MM.1S (cell line): ENCODE data around the gene HOXD4.

Experiments
- DNase-seq: peaks from one replicate; pipeline ENCODE4 v3.0.0-alpha.2; 2015
- H2AFZ ChIP-seq: fragments of 300-600 bp; sonication (generic); 2 replicates; pipeline ENCODE4 v1.6.0; 2016; ENCODE audit warnings: antibody characterized with exemption, low read length
- H3F3A ChIP-seq: fragments of 300-600 bp; sonication (generic); 2 replicates; pipeline ENCODE4 v1.6.1; 2016; ENCODE audit warnings: mild to moderate bottlenecking, antibody characterized with exemption, low read length, moderate library complexity, mixed read lengths; ENCODE audit not compliant: insufficient read depth
- H3K27ac ChIP-seq: fragments of 300-600 bp; sonication (generic); 2 replicates; pipeline ENCODE4 v1.5.1; 2016; ENCODE audit warnings: mild to moderate bottlenecking, low read length
- H3K27me3 ChIP-seq: fragments of 300-600 bp; sonication (generic); replicated peaks from 2 replicates; pipeline ENCODE4 v1.6.0; 2016; ENCODE audit warnings: low read length; ENCODE audit not compliant: insufficient read depth
- H3K36me3 ChIP-seq: fragments of 300-600 bp; sonication (generic); replicated peaks from 2 replicates; pipeline ENCODE4 v1.6.1; 2016; ENCODE audit warnings: mild to moderate bottlenecking, low read length, mixed read lengths; ENCODE audit not compliant: insufficient read depth
- H3K4me1 ChIP-seq: fragments of 300-600 bp; sonication (generic); 2 replicates; pipeline ENCODE4 v1.6.1; 2016; ENCODE audit warnings: low read length, mixed read lengths
- H3K4me2 ChIP-seq: fragments of 300-600 bp; sonication (generic); 2 replicates; pipeline ENCODE4 v1.6.0; 2016; ENCODE audit warnings: low read depth, low read length
- H3K4me3 ChIP-seq: fragments of 300-600 bp; sonication (generic); 2 replicates; pipeline ENCODE4 v1.5.1; 2016; ENCODE audit warnings: low read length, mixed read lengths
- H3K79me2 ChIP-seq: fragments of 300-600 bp; sonication (generic); 2 replicates; pipeline ENCODE4 v1.6.1; 2016; ENCODE audit warnings: mixed run types, low read length, mixed read lengths
- H3K9ac ChIP-seq: fragments of 300-600 bp; sonication (generic); 2 replicates; pipeline ENCODE4 v1.6.1; 2016; ENCODE audit warnings: low read length, mixed read lengths
- H3K9me2 ChIP-seq: fragments of 300-600 bp; sonication (generic); replicated peaks from 2 replicates; pipeline ENCODE4 v1.6.1; 2016; ENCODE audit warnings: mild to moderate bottlenecking, low read length, mixed read lengths; ENCODE audit not compliant: insufficient read depth
- H3K9me3 ChIP-seq: fragments of 300-600 bp; sonication (generic); replicated peaks from 2 replicates; pipeline ENCODE4 v1.6.1; 2016; ENCODE audit warnings: mild to moderate bottlenecking, low read length, mixed read lengths; ENCODE audit not compliant: insufficient read depth
- H4K20me1 ChIP-seq: fragments of 300-600 bp; sonication (generic); 2 replicates; pipeline ENCODE4 v1.6.1; 2016; ENCODE audit warnings: mild to moderate bottlenecking, low read length, moderate library complexity, mixed read lengths; ENCODE audit not compliant: insufficient read depth
- CTCF ChIP-seq: fragments of 300-600 bp; sonication (generic); IDR thresholded peaks from 2 replicates; pipeline ENCODE4 v1.5.1; 2016; ENCODE audit warnings: antibody characterized with exemption, low read length, mixed read lengths
- EZH2 ChIP-seq: fragments of 300-600 bp; sonication (generic); optimal IDR thresholded peaks from 2 replicates; pipeline ENCODE3; 2017; ENCODE audit warnings: low read depth, mild to moderate bottlenecking, antibody characterized with exemption, low read length, mixed read lengths
- EZH2phosphoT487 ChIP-seq: fragments of 300-600 bp; sonication (generic); IDR thresholded peaks from 2 replicates; pipeline ENCODE4 v1.6.1; 2018; ENCODE audit warnings: antibody characterized with exemption, low read length

Gene HOXD4

GRCh38 chr2:176115883-176116813 lies 35.2 kb upstream of the HOXD4 start, which contains the start of gene HOXD10:
HOXD10 (plus strand) TSS chr2:176116778; CDS start chr2:176116834, 56 bp downstream.
- no peak for DNase-seq
- Histone ChIP-seq H3K36me3 (no peaks in the 10 kb centered on the region), H3K79me2 (no peaks in the 10 kb centered on the region), H3K9me2 (no peaks in the 10 kb centered on the region), H3K27me3 (peaks cover 61% of the 10 kb centered on the region), H3K4me2 (no peak within 1 kb of the TSS), H3K4me1 (no peaks in the 10 kb centered on the region), H3F3A (no peaks in the 10 kb centered on the region), H2AFZ (no peak within 1 kb of the TSS), H3K4me3 (no peak within 1 kb of the TSS), H4K20me1 (no peaks in the 10 kb centered on the region), H3K27ac (no peak within 1 kb of the TSS), H3K9ac (no peak within 1 kb of the TSS), H3K9me3 (no peaks in the 10 kb centered on the region)
- no peak for TF ChIP-seq EZH2phosphoT487
- no peak for TF ChIP-seq EZH2
- no peak for TF ChIP-seq CTCF

- Histone ChIP-seq H3K4me2 (no peak overlapping the region), H3K27me3 (peaks cover 55% of the 10 kb centered on the region), H3F3A (no peaks in the 10 kb centered on the region), H3K4me1 (no peaks in the 10 kb centered on the region), H3K9me3 (no peaks in the 10 kb centered on the region), H2AFZ (no peak overlapping the region), H3K79me2 (no peaks in the 10 kb centered on the region), H3K27ac (no peak overlapping the region), H3K4me3 (no peak overlapping the region), H3K36me3 (no peaks in the 10 kb centered on the region), H3K9me2 (no peaks in the 10 kb centered on the region), H3K9ac (no peak overlapping the region), H4K20me1 (no peaks in the 10 kb centered on the region)
- DNase-seq = no peak
- TF ChIP-seq EZH2phosphoT487 (no peak), EZH2 (no peak), CTCF (no peak)
Measured at GRCh38 chr2:176117162-176117822, 34.1 kb upstream of the HOXD4 start.

- TF ChIP-seq EZH2 = no peak
- Histone ChIP-seq H2AFZ (no peak overlapping the region), H3K4me1 (no peaks in the 10 kb centered on the region), H4K20me1 (no peaks in the 10 kb centered on the region), H3K36me3 (no peaks in the 10 kb centered on the region), H3K9ac (no peak overlapping the region), H3K9me3 (no peaks in the 10 kb centered on the region), H3K4me3 (no peak overlapping the region), H3K79me2 (no peaks in the 10 kb centered on the region), H3K4me2 (no peak overlapping the region), H3F3A (no peaks in the 10 kb centered on the region), H3K27me3 (peaks cover 49% of the 10 kb centered on the region), H3K9me2 (no peaks in the 10 kb centered on the region), H3K27ac (no peak overlapping the region)
- DNase-seq = no peak
Measured at GRCh38 chr2:176117823-176118371, 33.5 kb upstream of the HOXD4 start.
